ENCODE measurements around the gene GJE1.

DNA sequence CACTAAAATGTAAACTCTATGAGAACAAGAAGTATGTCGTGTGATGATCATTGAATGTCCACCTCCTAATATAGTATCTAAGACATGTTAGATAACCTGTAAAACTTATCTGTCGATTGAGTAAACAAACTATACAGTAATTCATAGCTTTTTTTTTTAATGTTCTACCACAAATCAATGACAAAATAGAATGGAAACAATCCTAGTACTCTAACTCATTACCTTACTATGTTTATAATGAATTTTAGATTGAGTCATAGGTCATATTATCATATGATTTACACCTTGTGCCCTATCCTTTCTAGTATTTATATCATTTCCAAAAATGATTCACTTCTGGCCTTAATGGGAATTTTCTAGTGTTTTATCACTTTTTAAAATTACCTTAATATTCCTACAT, 20.5 kb downstream of the GJE1 start:
- no peak for TF ChIP-seq EZH2phosphoT487 (IDR thresholded peaks at IDR 0.05)
- TF ChIP-seq, protein P1, sequence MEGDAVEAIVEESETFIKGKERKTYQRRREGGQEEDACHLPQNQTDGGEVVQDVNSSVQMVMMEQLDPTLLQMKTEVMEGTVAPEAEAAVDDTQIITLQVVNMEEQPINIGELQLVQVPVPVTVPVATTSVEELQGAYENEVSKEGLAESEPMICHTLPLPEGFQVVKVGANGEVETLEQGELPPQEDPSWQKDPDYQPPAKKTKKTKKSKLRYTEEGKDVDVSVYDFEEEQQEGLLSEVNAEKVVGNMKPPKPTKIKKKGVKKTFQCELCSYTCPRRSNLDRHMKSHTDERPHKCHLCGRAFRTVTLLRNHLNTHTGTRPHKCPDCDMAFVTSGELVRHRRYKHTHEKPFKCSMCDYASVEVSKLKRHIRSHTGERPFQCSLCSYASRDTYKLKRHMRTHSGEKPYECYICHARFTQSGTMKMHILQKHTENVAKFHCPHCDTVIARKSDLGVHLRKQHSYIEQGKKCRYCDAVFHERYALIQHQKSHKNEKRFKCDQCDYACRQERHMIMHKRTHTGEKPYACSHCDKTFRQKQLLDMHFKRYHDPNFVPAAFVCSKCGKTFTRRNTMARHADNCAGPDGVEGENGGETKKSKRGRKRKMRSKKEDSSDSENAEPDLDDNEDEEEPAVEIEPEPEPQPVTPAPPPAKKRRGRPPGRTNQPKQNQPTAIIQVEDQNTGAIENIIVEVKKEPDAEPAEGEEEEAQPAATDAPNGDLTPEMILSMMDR (IDR thresholded peaks at IDR 0.05), result no peak

Measured in neural progenitor cell (in vitro differentiated cells).